K562 (cell line): ENCODE results near the gene NUP188. TPM values are rescaled to one million over a fixed set of nuclear protein-coding genes. Genes with fewer than 3 reads are reported as not detected.

Experiments used
- CEBPB ChIP-seq: fragments of 450-650 bp; IDR thresholded peaks from 2 replicates; pipeline ENCODE4 v1.6.1; 2016; ENCODE audit warnings: missing genetic modification characterization, missing compliant biosample characterization
- CUX1 ChIP-seq: fragments of 200-800 bp; sonication (Bioruptor generic); IDR thresholded peaks from 2 replicates; pipeline ENCODE4 v1.6.1; 2016; ENCODE audit warnings: missing genetic modification characterization, missing compliant biosample characterization
- GABPA ChIP-seq: fragments of 200-800 bp; sonication (Bioruptor generic); conservative IDR thresholded peaks from 2 replicates; pipeline ENCODE4 v1.6.1; 2016; ENCODE audit warnings: low read depth, missing genetic modification characterization, missing compliant biosample characterization
- NRF1 ChIP-seq, 2 experiments: fragments of 450-650 bp; IDR thresholded peaks in 1 of 2; conservative IDR thresholded peaks in 1 of 2; 2 replicates each; pipeline ENCODE4 v1.6.1; 2014; ENCODE audit warnings: mild to moderate bottlenecking in 2 of 2
- SRSF1 ChIP-seq: fragments of 200-400 bp; formaldehyde crosslinking; IDR thresholded peaks from 2 replicates; pipeline ENCODE4 v1.6.1; 2017; ENCODE audit warnings: mild to moderate bottlenecking, low read depth, low read length, moderate library complexity
- ZC3H4 ChIP-seq: sonication (generic); formaldehyde crosslinking; IDR thresholded peaks from 2 replicates; pipeline ENCODE4 v1.9.0; 2021; ENCODE audit warnings: missing genetic modification reagents, borderline replicate concordance
- polyA plus RNA-seq, 8 experiments: library from polyadenylated mRNA; depleted of rRNA in 4 of 8; stranded (reverse) in 5 of 8; unstranded in 3 of 8; fragments of >200 nt; fragmentation: Nextera tagmentation in 2 of 8; fragmentation: Illumina TruSeq in 1 of 8; extraction: Ambion mirVana in 2 of 8; extraction: Trizol in 1 of 8; gene quantifications; 2 replicates each; pipeline versions ENCODE4 v1.2.1 to v1.2.3, GENCODE V29; 2011 to 2014; ENCODE audit warnings: inconsistent platforms in 1 of 8, missing spikeins in 1 of 8
- total RNA-seq, 7 experiments: library from RNA; depleted of rRNA in 6 of 7; stranded (reverse); fragments of >200 nt in 6 of 7; fragmentation: Illumina TruSeq in 2 of 7; extraction: Trizol in 2 of 7; gene quantifications; 2 replicates each; pipeline versions ENCODE4 v1.2.1 to v1.2.3, GENCODE V29; 2011 to 2021; ENCODE audit warnings: low replicate concordance in 1 of 7

The NUP188 gene
- total and polyA plus RNA-seq, 9 of the 15 experiments (the other 6 are each of a cell fraction or from before 2014, with no cell fraction given): 11.7 to 135 (median 70.6) TPM

GRCh38 chr9:128923493-128923883 lies 24.0 kb upstream of the NUP188 start (continued):
- TF ChIP-seq GABPA (tag): no peak
- no peak for TF ChIP-seq SRSF1
- no peak for TF ChIP-seq ZC3H4 (CRISPR knock-in tag)
- TF ChIP-seq CEBPB: peak; percentile 97
- no peak for TF ChIP-seq NRF1 (conservative IDR thresholded peaks at IDR 0.05 in 1 of 2, IDR thresholded peaks at IDR 0.05 in 1 of 2)
- no peak for TF ChIP-seq CUX1 (CRISPR knock-in tag)
